Measurements from ENCODE around the gene RPRM.
"Not testable (repeated sequence)": the region's sequence is repeated elsewhere in the genome, so short reads cannot be mapped to it uniquely, and the experiment has no call there.

RPRM gene

DNA sequence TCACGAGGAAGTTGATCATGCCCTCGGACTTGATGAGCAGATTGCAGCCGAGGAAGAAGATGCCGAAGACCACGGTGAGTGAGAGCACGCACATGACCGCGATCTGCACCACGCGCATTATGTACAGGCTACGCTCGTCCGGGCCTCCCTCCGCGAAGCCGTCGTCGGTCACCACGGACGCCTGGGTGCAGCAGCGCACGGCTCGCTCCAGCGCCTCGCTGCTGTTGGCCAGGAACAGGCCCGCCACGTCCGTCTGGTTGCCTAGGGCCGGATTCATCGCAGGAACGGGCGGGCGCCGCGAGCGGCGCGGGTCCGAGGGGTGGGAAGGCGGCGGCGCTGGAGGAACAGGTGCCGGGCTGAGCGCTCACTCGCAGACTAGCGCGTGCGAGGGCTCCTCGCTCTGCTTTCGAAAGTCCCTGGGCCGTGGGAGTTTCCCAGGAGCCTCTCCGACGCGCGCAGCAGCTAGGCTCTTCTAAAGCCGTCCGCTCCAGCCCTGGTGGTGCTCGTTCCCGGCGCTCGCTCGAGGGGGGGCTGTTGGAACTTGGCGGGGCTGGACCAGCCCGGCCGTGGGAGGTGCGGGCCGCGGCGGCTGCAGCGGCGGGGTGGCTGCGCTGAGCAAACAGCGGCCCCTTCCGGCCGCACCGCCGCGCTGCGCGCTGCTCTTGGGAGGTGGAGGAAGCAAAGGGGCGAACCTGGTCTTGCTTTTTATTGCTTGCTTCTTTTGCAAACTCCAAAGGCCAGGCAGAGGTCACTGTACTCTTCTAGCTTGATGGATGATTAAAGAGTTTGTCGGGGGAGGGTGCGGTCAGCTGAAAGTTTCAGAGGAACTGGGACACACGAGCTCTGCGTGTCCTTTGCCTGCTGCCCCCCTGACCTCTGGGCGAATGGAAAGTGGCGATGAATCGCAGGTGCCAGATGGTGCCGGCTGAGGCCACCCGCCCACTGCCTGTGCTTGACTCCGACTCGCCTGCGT, at the start of gene RPRM:
Gene RPRM, minus strand, starts transcription at position 474 of the 973 bp plus-strand sequence. Its CDS starts 197 bp downstream, at position 277.
- H3K4me3 ChIP-seq (ENCODE audit: low read depth, low read length) = peak within 1 kb of the TSS; percentile 52
- DNase-seq (ENCODE audit: low read depth) = peak; percentile 50
- TF ChIP-seq, protein P1, sequence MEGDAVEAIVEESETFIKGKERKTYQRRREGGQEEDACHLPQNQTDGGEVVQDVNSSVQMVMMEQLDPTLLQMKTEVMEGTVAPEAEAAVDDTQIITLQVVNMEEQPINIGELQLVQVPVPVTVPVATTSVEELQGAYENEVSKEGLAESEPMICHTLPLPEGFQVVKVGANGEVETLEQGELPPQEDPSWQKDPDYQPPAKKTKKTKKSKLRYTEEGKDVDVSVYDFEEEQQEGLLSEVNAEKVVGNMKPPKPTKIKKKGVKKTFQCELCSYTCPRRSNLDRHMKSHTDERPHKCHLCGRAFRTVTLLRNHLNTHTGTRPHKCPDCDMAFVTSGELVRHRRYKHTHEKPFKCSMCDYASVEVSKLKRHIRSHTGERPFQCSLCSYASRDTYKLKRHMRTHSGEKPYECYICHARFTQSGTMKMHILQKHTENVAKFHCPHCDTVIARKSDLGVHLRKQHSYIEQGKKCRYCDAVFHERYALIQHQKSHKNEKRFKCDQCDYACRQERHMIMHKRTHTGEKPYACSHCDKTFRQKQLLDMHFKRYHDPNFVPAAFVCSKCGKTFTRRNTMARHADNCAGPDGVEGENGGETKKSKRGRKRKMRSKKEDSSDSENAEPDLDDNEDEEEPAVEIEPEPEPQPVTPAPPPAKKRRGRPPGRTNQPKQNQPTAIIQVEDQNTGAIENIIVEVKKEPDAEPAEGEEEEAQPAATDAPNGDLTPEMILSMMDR (conservative IDR thresholded peaks at IDR 0.05; ENCODE audit: low read depth, low read length) = peak; percentile 68

DNA sequence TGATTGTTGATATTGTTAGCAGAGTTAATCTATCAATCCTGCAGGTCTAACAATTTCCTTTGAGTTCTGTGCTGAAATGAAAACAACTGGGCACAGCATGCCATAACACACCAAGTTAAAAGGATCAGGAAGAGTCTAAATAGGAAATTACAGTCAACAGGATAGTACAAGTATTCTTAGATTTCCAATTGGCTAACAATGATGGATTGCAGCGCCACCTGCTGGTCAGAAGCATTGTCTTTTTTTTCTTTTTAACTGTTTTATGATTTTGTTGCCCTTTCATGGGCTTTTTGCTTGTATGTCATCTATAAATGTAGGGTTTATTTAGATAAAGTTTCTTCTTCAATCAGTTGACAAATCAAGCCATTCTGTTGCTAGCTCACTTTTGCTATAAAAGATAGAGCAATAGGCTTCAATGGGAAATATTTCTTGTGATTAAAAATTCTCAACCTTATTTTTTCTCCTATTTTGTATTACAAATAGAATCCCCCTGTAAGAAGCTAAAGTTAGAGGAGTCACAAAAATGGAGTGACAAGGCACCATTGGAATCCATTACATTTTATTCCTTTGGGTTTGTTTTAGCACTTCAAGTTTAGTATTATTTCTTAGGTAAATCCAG, 40.8 kb upstream of the RPRM start:
- TF ChIP-seq, protein P1 (conservative IDR thresholded peaks at IDR 0.05; ENCODE audit: low read depth, low read length) = peak; percentile 70
- no peak overlapping the region for H3K4me3 ChIP-seq (ENCODE audit: low read depth, low read length)
- peak; percentile 56 for DNase-seq (ENCODE audit: low read depth)

DNA sequence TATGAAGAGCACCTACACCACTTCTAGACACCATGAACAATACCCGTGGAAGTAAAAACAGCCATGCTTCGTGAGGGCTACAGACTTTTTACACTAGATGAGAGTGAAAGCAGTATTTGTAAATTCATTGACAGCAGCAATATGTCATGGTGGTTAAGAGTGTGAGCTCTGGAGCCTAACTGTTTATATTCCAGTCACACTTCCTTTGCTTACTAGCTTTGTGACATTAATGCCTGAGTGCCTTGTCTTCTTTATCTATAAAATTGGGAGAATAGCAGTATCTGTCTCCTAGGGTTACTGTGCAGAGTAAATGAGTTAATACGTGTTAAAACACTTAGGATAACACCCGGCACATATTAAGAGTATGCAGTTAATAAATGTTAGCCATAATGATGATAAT, 33.8 kb upstream of the RPRM start:
- no peak overlapping the region for H3K4me3 ChIP-seq (ENCODE audit: low read depth, low read length)
- TF ChIP-seq, protein P1 (conservative IDR thresholded peaks at IDR 0.05; ENCODE audit: low read depth, low read length) = no peak
- DNase-seq (ENCODE audit: low read depth) = no peak

DNA sequence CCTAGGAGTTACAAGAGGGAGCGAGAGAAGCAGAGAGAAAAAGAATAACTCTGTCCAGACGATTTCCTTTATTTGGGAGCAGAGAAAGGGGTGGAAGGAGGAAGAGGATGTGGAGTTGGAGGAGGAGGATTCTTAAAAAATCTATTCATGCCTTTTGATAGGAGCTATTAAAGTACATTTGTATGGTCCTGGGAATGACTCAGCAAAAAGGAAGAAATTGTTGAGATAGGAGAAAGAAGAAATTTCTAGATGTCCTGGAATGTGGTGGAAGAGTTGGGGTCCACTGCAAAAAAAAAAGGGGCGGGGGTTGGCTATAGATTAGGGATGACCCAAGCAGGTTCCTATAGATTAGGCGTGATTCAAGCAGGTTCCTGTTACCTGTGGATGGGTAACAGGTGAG, 32.4 kb upstream of the RPRM start:
- TF ChIP-seq, protein P1 (conservative IDR thresholded peaks at IDR 0.05; ENCODE audit: low read depth, low read length) = no peak
- H3K4me3 ChIP-seq (ENCODE audit: low read depth, low read length) = no peak overlapping the region
- DNase-seq (ENCODE audit: low read depth) = no peak

DNA sequence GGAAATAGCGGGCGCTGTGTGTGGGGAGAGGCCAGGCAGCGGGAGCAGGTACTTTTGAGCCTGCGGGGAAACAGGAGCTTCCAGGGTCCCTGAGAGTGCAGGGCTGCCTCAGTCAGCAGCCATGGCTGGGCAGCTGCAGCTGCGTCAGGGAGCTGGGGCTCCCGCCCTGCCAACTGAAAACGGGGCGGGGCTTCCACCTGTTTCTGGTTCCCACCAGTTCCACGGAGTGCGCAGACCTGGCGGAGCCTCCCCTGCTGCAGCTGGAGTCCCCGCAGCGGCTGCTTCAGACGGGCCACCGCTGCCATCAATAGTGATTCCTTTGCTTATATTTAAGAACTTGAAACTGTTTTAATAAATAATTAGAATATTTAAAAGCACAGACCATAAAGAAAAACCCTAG, 30.6 kb upstream of the RPRM start:
- no peak for DNase-seq (ENCODE audit: low read depth)
- TF ChIP-seq, protein P1 (conservative IDR thresholded peaks at IDR 0.05; ENCODE audit: low read depth, low read length) = no peak

DNA sequence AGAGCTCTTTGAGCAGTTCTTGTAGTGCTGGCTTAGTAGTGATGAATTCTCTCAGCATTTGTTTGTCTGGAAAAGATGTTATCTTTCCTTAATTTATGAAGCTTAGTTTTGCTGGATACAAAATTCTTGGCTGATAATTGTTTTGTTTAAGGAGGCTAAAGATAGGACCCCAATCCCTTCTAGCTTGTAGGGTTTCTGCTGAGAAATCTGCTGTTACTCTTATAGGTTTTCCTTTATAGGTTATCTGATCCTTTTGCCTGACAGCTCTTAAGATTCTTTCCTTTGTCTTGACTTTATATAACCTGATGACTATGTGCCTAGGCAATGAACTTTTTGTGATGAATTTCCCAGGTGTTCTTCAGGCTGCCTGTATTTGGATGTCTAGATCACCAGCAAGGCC, 27.9 kb upstream of the RPRM start:
- not testable (repeated sequence) for DNase-seq (ENCODE audit: low read depth); H3K4me3 ChIP-seq (ENCODE audit: low read depth, low read length)

More for the DNA sequence above, 30.6 kb upstream of the RPRM start:
- H3K4me3 ChIP-seq (ENCODE audit: low read depth, low read length) = no peak overlapping the region

DNA sequence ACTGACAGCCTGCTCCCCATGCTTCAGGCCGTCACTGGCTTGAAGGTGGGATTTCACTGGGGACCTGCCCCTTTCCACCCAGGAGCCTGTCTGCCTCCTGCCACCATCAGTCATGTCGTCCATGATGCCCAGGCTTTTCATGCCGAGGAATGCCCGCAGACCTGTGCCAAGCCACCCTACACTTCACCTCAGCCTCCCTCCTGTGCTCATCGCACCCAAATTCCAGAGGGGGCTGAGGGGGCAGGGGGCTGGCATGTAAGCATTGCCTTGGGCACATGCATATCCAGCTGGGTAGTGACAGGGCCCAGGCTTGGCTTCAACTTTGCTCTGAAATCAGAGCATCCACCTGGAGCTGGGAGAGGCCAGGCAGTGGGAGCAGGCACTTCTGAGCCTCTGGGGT, 20.9 kb upstream of the RPRM start:
- TF ChIP-seq, protein P1 (conservative IDR thresholded peaks at IDR 0.05; ENCODE audit: low read depth, low read length) = no peak
- no peak overlapping the region for H3K4me3 ChIP-seq (ENCODE audit: low read depth, low read length)
- no peak for DNase-seq (ENCODE audit: low read depth)

Data from choroid plexus epithelial cell (primary cell).